Colonic mucosa (tissue), 4 donors: ENCODE data around the gene SLC2A8. TPM values are rescaled to one million over a fixed set of nuclear protein-coding genes. Genes with fewer than 3 reads are reported as not detected.

ENCODE experiments used
- DNase-seq: peaks from one replicate; pipeline ENCODE4 v3.0.0-alpha.2; 2020
- H3K27ac ChIP-seq: fragments of 200-600 bp; one replicate; pipeline ENCODE4 v1.8.0; 2021
- H3K27me3 ChIP-seq: fragments of 200-600 bp; one replicate; pipeline ENCODE4 v1.8.0; 2021
- H3K36me3 ChIP-seq: fragments of 200-600 bp; one replicate; pipeline ENCODE4 v1.8.0; 2021
- H3K4me1 ChIP-seq: fragments of 200-600 bp; one replicate; pipeline ENCODE4 v1.8.0; 2021; ENCODE audit warnings: mild to moderate bottlenecking
- H3K4me3 ChIP-seq: fragments of 200-600 bp; one replicate; pipeline ENCODE4 v1.8.0; 2021
- H3K9ac ChIP-seq, 2 donors: one replicate each; pipeline ENCODE4 v1.7.0; 2013; ENCODE audit warnings: control low read depth in 2 of 2, low read depth in 2 of 2, low read length in 2 of 2
- H3K9me3 ChIP-seq: fragments of 200-600 bp; one replicate; pipeline ENCODE4 v1.8.0; 2021
- CTCF ChIP-seq: fragments of 200-600 bp; IDR thresholded peaks from one replicate; pipeline ENCODE4 v1.8.0; 2022; ENCODE audit warnings: antibody characterized with exemption, mild to moderate bottlenecking
- intact Hi-C: fragments of 100-400 bp; cut with DNase I; formaldehyde crosslinking; loops from one replicate; pipeline ENCODE4 v1.14.1; 2022
- total RNA-seq, 2 donors: library from RNA; stranded (reverse); fragmentation: NEBNext Ultra II Directional in 1 of 2; extraction: Animal tissue kit (Norgen Biotek cat#: 25700) in 1 of 2; gene quantifications; one replicate each; pipeline ENCODE4 v1.2.1, GENCODE V29; 2021
- donor health status: healthy.
- donor health status: DM: no; HTN: no; CAD: no.
- donor health status: DM: no; HTN: no; CAD: no.

SLC2A8 gene
- total RNA-seq, 2 donors from 2014 or later: 20.4 to 33.6 TPM

DNA sequence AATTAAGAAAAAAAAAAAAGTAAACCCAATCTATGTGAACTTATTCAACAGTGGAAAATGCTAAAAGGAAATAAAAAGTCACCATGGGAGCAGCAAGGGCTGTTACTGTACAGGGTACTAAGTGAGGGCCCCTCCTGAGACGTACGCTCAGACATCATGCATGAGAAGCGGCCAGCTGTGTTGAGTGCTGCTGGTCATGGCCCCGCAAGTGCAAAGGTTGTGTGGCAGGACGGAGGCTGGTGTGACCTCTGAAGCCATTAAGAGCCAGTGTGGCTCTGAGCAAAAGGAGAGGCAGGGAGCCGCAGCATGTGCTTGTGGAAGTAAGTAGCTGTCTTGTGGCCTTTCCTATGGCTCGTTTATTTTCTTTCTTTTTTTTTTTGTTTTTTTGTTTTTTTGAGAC is 24.1 kb downstream of the SLC2A8 start:
- Histone ChIP-seq H3K27ac (no peak overlapping the region), H3K36me3 (no peaks in the 10 kb centered on the region), H3K4me1 (peaks cover 22% of the 10 kb centered on the region), H3K9ac (no peak overlapping the region), H3K27me3 (no peaks in the 10 kb centered on the region), H3K9me3 (no peaks in the 10 kb centered on the region), H3K4me3 (no peak overlapping the region)
- intact Hi-C loops: no loop called here
- no peak for TF ChIP-seq CTCF
- no peak for DNase-seq

GRCh38 chr9:127422133-127422782 is 25.3 kb downstream of the SLC2A8 start:
- Histone ChIP-seq H3K36me3 (no peaks in the 10 kb centered on the region), H3K9me3 (no peaks in the 10 kb centered on the region), H3K27me3 (no peaks in the 10 kb centered on the region), H3K4me3 (peak overlapping the region; percentile 99), H3K27ac (no peak overlapping the region), H3K4me1 (peaks cover 22% of the 10 kb centered on the region), H3K9ac (no peak overlapping the region)
- no peak for DNase-seq
- TF ChIP-seq CTCF: no peak
- intact Hi-C loops: no loop called here

DNA sequence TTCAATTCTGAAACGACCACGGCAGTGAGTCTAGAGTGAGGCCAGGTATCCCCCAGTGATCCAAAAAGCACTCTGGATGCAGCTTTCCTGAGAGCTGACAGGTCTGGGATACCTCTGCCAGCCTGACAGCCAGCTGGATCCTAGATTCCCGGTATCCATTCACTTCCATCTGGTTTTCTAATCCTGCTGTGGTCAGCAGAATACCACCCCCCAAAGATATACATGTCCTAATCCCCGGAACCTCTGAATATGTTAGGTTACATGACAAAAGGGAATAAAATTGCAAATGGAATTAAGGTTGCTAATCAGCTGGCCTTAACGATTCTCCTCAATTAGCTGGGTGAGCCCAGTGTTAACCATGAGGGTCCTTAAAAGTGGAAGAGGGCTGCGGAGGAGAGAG is 25.8 kb downstream of the SLC2A8 start:
- Histone ChIP-seq H3K36me3 (no peaks in the 10 kb centered on the region), H3K9me3 (no peaks in the 10 kb centered on the region), H3K9ac (peak overlapping the region in 1 of 2 donors; percentile 77), H3K4me3 (peak overlapping the region; percentile 99), H3K27ac (no peak overlapping the region), H3K27me3 (no peaks in the 10 kb centered on the region), H3K4me1 (peaks cover 22% of the 10 kb centered on the region)
- no peak for TF ChIP-seq CTCF
- no peak for DNase-seq
- intact Hi-C loops: no loop called here

DNA sequence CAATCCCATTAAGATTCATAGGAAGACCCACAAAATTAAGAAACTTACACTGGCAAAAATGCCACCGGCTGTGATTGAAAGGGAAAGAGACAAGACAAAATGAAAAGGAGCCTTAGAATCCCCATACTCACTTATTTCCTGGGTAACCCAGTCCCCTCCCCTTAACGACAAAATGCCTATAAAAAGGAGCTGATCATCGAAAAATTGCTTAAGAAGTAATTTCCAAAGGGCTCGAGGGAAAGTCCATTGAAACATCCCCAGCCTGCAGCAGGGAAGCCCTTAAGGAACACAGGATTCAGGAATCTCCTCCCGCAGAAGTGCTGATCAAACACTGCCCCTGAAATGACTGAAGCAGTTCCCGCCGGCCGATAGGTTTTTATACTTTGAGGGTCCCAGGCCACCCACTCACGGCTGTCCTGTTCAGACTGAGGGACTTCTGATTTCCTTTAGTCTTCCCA is 26.5 kb downstream of the SLC2A8 start:
- Histone ChIP-seq H3K9ac (peak overlapping the region; percentile 77 to 89), H3K27ac (peak overlapping the region; percentile 95), H3K27me3 (no peaks in the 10 kb centered on the region), H3K4me1 (peaks cover 22% of the 10 kb centered on the region), H3K36me3 (no peaks in the 10 kb centered on the region), H3K9me3 (no peaks in the 10 kb centered on the region), H3K4me3 (peak overlapping the region; percentile 99)
- intact Hi-C loops: no loop called here
- TF ChIP-seq CTCF: no peak
- no peak for DNase-seq

DNA sequence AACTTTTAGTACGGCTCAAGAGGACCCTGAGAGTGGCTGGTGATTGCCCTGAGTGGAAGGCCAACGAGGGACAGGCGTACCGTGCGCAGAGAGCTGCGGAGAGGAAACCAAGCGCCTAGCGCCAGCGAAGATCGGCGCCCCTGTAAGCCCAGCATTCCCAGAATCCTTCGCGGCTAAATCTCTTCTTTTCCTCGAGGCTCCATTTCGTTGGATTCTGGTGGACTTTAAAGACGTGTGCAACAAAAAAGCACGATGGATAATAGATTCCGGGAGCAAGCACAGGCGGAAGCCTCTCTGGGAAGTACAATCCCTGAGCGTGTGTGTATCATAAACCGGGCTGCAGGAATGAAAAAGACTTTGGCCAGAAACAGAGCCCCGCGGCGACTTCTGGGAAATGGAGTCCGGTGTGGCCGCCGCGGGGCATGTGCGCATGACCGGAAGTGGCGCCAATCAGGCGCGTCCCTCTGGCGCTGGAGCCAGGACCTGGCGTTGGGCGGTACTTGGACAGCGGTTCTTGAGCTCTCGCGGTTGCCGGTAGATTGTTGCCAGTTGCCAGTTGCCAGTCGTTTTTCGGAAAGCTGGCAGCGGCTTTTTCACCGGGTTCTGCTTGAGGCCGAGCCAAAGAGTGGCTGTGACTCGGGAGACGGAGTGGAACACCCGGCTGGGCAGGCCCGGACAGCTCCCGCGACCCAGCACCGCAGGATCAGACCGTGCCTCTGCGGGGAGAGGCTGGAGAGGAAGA is 27.1 kb downstream of the SLC2A8 start, which contains the start of gene ZNF79:
ZNF79 (plus strand) TSS at position 449 of the 742 bp plus-strand sequence. CDS start 406 bp downstream, outside the sequence.
- H3K36me3 ChIP-seq: no peaks in the 10 kb centered on the region
- DNase-seq: peak; percentile 94
- no peaks in the 10 kb centered on the region for H3K9me3 ChIP-seq
- intact Hi-C loops: no loop called here
- H3K4me3 ChIP-seq: peak within 1 kb of the TSS; percentile 99
- peak within 1 kb of the TSS; percentile 95 for H3K27ac ChIP-seq
- peak within 1 kb of the TSS; percentile 89 to 90 for H3K9ac ChIP-seq
- H3K27me3 ChIP-seq: no peaks in the 10 kb centered on the region
- H3K4me1 ChIP-seq: peaks cover 22% of the 10 kb centered on the region
- no peak for TF ChIP-seq CTCF
